Posterior cingulate gyrus (tissue), 11 donors: ENCODE results near the gene ENPP7.

Experiments used
- DNase-seq, 10 donors: peaks; one replicate each; pipeline versions ENCODE4 v3.0.0 to v3.0.0-alpha.2; 2020 to 2021; ENCODE audit warnings: mixed read lengths in 3 of 10
- intact Hi-C: fragments of 100-400 bp; cut with DNase I; formaldehyde crosslinking; loops from one replicate; pipeline ENCODE4 v1.15.1; 2023

Gene ENPP7

GRCh38 chr17:79788455-79788854 lies 57.7 kb downstream of the ENPP7 start:
- peak in 1 of 10 donors; percentile 18 for DNase-seq
- intact Hi-C loops, result no loop called here

GRCh38 chr17:79788989-79789942 lies 58.5 kb downstream of the ENPP7 start:
- intact Hi-C loops, result no loop called here

GRCh38 chr17:79789943-79790804 lies 59.4 kb downstream of the ENPP7 start:
- intact Hi-C loops, result loop anchor here (2.0 to 5.0 kb wide), 2 partner anchors 127 to 201 kb away; no protein-coding TSS in a partner anchor
- peak in 5 of 10 donors; percentile 48 to 92 (median 78) for DNase-seq

More at GRCh38 chr17:79788989-79789942, 58.5 kb downstream of the ENPP7 start:
- DNase-seq, result peak in 3 of 10 donors; percentile 57 to 79 (median 66)

GRCh38 chr17:79790805-79791734 lies 60.3 kb downstream of the ENPP7 start:
- DNase-seq, result peak in 2 of 10 donors; percentile 35 to 82
- intact Hi-C loops, result loop anchor here (2.0 to 5.0 kb wide), 2 partner anchors 126 to 200 kb away; no protein-coding TSS in a partner anchor

- DNase-seq, result peak in 2 of 10 donors; percentile 53 to 59
- intact Hi-C loops, result loop anchor here (2.0 to 5.0 kb wide), 2 partner anchors 126 to 199 kb away; no protein-coding TSS in a partner anchor
These were observed 61.0 kb downstream of the ENPP7 start for GRCh38 chr17:79791735-79792161.
